Kidney tubule cell (primary cell): ENCODE results near the gene GLYATL1.

Source experiments
- DNase-seq: peaks from one replicate; pipeline ENCODE4 v3.0.0-alpha.2; 2018; ENCODE audit warnings: low spot score

GLYATL1 gene

GRCh38 chr11:58926695-58927094 is 12.6 kb upstream of the GLYATL1 start:
- DNase-seq, result peak; percentile 74

GRCh38 chr11:58927393-58928106 is 11.7 kb upstream of the GLYATL1 start:
- DNase-seq, result peak; percentile 58

GRCh38 chr11:58928107-58928499 is 11.2 kb upstream of the GLYATL1 start:
- DNase-seq, result peak; percentile 75

- no peak for DNase-seq
These were observed 10.6 kb upstream of the GLYATL1 start for GRCh38 chr11:58928691-58929090.

- no peak for DNase-seq
These were observed 8.4 kb upstream of the GLYATL1 start for GRCh38 chr11:58930926-58931325.

- no peak for DNase-seq
These were observed 5.6 kb upstream of the GLYATL1 start for GRCh38 chr11:58933661-58934060.

GRCh38 chr11:58934945-58935513 is 4.3 kb upstream of the GLYATL1 start:
- no peak for DNase-seq

- DNase-seq, result peak; percentile 31
These were observed 890 bp upstream of the GLYATL1 start for GRCh38 chr11:58938398-58938797.

- no peak for DNase-seq
These were observed 740 bp downstream of the GLYATL1 start for GRCh38 chr11:58940028-58940427.

- peak; percentile 21 for DNase-seq
These were observed 2.5 kb downstream of the GLYATL1 start for GRCh38 chr11:58941838-58942237.

- no peak for DNase-seq
These were observed 6.4 kb downstream of the GLYATL1 start for GRCh38 chr11:58945663-58946062.

- DNase-seq, result no peak
These were observed 9.9 kb downstream of the GLYATL1 start for GRCh38 chr11:58949184-58949583.

- no peak for DNase-seq
These were observed 18.6 kb downstream of the GLYATL1 start for GRCh38 chr11:58957922-58958321.

GRCh38 chr11:58958500-58958899 is 19.2 kb downstream of the GLYATL1 start:
- peak; percentile 13 for DNase-seq

- DNase-seq, result peak; percentile 87
These were observed 24.3 kb downstream of the GLYATL1 start for GRCh38 chr11:58963551-58964104.

- DNase-seq, result peak; percentile 84
These were observed 26.1 kb downstream of the GLYATL1 start for GRCh38 chr11:58965246-58965985.

GRCh38 chr11:58968251-58968711 is 29.0 kb downstream of the GLYATL1 start:
- DNase-seq, result peak; percentile 49

GRCh38 chr11:58977470-58977869 is 38.2 kb downstream of the GLYATL1 start:
- no peak for DNase-seq

- DNase-seq, result no peak
These were observed 39.9 kb downstream of the GLYATL1 start for GRCh38 chr11:58979222-58979621.

- DNase-seq, result no peak
These were observed 41.0 kb downstream of the GLYATL1 start for GRCh38 chr11:58980159-58980843.

GRCh38 chr11:58992489-58992888 is 53.2 kb downstream of the GLYATL1 start:
- no peak for DNase-seq

GRCh38 chr11:58994171-58994570 is 54.9 kb downstream of the GLYATL1 start:
- DNase-seq, result no peak
